Fibroblast of the conjunctiva (primary cell): ENCODE data around the gene TRPV3.
"Not testable (repeated sequence)": the region's sequence is repeated elsewhere in the genome, so short reads cannot be mapped to it uniquely, and the experiment has no call there.

Experiments
- DNase-seq: peaks from one replicate; pipeline ENCODE4 v3.0.0-alpha.2; 2010; ENCODE audit warnings: low read depth

The TRPV3 gene

GRCh38 chr17:3524024-3524423 is 33.6 kb downstream of the TRPV3 start:
- no peak for DNase-seq

GRCh38 chr17:3519472-3519871 is 38.1 kb downstream of the TRPV3 start:
- not testable (repeated sequence) for DNase-seq

- DNase-seq = no peak
These were observed 42.7 kb downstream of the TRPV3 start for GRCh38 chr17:3514873-3515272.

GRCh38 chr17:3514167-3514566 is 43.4 kb downstream of the TRPV3 start:
- DNase-seq = not testable (repeated sequence)

GRCh38 chr17:3513305-3514035 is 44.1 kb downstream of the TRPV3 start:
- no peak for DNase-seq

- peak; percentile 55 for DNase-seq
These were observed 45.0 kb downstream of the TRPV3 start for GRCh38 chr17:3512505-3513171.

- DNase-seq = peak; percentile 2
These were observed 45.6 kb downstream of the TRPV3 start for GRCh38 chr17:3511852-3512504.

GRCh38 chr17:3510090-3510489 is 47.5 kb downstream of the TRPV3 start:
- no peak for DNase-seq

GRCh38 chr17:3507869-3508268 is 49.7 kb downstream of the TRPV3 start:
- no peak for DNase-seq

GRCh38 chr17:3507071-3507470 is 50.5 kb downstream of the TRPV3 start:
- DNase-seq = no peak

GRCh38 chr17:3506054-3506453 is 51.6 kb downstream of the TRPV3 start:
- no peak for DNase-seq

GRCh38 chr17:3505008-3505407 is 52.6 kb downstream of the TRPV3 start:
- no peak for DNase-seq

- DNase-seq = no peak
These were observed 54.3 kb downstream of the TRPV3 start for GRCh38 chr17:3503285-3503684.

GRCh38 chr17:3502466-3502865 is 55.1 kb downstream of the TRPV3 start:
- no peak for DNase-seq

GRCh38 chr17:3501344-3501743 is 56.3 kb downstream of the TRPV3 start:
- DNase-seq = no peak

- DNase-seq = no peak
These were observed 60.5 kb downstream of the TRPV3 start for GRCh38 chr17:3497101-3497500.

- no peak for DNase-seq
These were observed 72.0 kb downstream of the TRPV3 start for GRCh38 chr17:3485481-3486068.

GRCh38 chr17:3482852-3483251 is 74.8 kb downstream of the TRPV3 start:
- no peak for DNase-seq

GRCh38 chr17:3479988-3480387 is 77.6 kb downstream of the TRPV3 start:
- no peak for DNase-seq

GRCh38 chr17:3475812-3476610 is 81.6 kb downstream of the TRPV3 start, which contains the start of gene ASPA:
Gene ASPA (plus strand): TSS chr17:3475997. CDS start chr17:3476160, 163 bp downstream.
- peak; percentile 12 for DNase-seq

- DNase-seq = no peak
These were observed 82.3 kb downstream of the TRPV3 start for GRCh38 chr17:3475251-3475685.

- DNase-seq = peak; percentile 22
These were observed 83.4 kb downstream of the TRPV3 start for GRCh38 chr17:3474212-3474611.
